Progenitor cell of endocrine pancreas (in vitro differentiated cells): ENCODE measurements around the gene CERK. TPM values are rescaled to one million over a fixed set of nuclear protein-coding genes. Genes with fewer than 3 reads are reported as not detected.

ENCODE experiments used
- DNase-seq: peaks from one replicate; pipeline ENCODE4 v3.0.0; 2021; ENCODE audit warnings: low spot score; ENCODE audit not compliant: unreplicated experiment
- H3K27ac Mint-ChIP-seq: 2 replicates; pipeline ENCODE4 v1.8.0; 2021; ENCODE audit warnings: mild to moderate bottlenecking, moderate library complexity, mixed read lengths
- H3K27me3 Mint-ChIP-seq: 2 replicates; pipeline ENCODE4 v1.8.0; 2021; ENCODE audit warnings: mixed read lengths
- H3K36me3 Mint-ChIP-seq: 2 replicates; pipeline ENCODE4 v1.8.0; 2022; ENCODE audit warnings: mixed read lengths; ENCODE audit not compliant: insufficient read depth
- H3K4me1 Mint-ChIP-seq: 2 replicates; pipeline ENCODE4 v1.8.0; 2021; ENCODE audit warnings: low read depth, mixed read lengths
- H3K4me3 Mint-ChIP-seq: 2 replicates; pipeline ENCODE4 v1.8.0; 2021; ENCODE audit warnings: low read depth, mild to moderate bottlenecking, moderate library complexity, mixed read lengths
- H3K9me3 Mint-ChIP-seq: 2 replicates; pipeline ENCODE4 v1.8.0; 2021; ENCODE audit warnings: low read depth, mixed read lengths
- total RNA-seq: library from RNA; stranded (reverse); gene quantifications from 2 replicates; pipeline ENCODE4 v1.2.1, GENCODE V29; 2021
- TF ChIP-seq, protein P1 (sequence below): fragments of 200-600 bp; sonication (generic); IDR thresholded peaks from one replicate; pipeline ENCODE4 v1.5.0; 2021; ENCODE audit warnings: antibody characterized with exemption, mild to moderate bottlenecking; ENCODE audit not compliant: unreplicated experiment

The CERK gene
- total RNA-seq, 1 donor from 2014 or later: 62.0 TPM

DNA sequence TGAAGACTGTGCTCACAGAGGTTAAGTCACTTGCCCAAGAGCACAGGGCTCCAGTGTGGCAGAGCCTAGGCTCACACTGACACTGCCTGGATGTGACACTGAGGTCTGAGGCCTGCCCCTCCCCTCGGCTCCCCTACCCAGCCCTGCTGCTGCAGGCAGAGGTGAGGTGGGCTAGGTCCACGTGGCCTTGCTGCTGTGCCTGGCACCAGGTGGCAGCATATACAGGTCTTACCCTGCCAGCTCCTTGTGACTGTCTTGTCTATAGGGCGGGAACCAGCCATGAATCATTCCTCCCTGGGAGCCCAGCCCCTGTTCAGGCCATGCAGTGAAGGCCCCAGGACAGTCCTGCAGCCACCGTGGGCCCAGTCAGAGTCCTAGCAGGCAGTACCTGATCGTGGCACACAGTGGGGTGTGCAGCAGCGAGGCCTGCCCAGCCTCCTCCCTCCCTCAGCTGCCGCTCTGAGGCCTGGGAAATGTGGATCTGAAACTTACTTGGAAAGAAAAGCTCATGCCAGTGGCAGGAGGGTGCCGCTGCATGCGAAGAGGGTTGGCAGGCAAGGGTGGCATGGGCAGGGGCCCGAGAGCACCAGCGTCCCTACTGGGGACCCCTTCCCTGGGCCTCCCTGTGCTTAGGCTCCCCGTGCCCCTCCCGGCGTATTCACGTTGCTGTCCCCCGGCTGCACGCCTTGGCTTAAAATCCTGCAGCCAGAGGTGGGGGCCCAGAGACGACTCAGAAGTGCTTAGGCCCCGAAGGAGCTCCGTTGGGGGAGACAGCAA, 1.2 kb upstream of the CERK start:
- Mint-ChIP-seq H3K27me3 (no peaks in the 10 kb centered on the region), H3K27ac (no peak overlapping the region), H3K4me3 (peak overlapping the region; percentile 71), H3K9me3 (no peaks in the 10 kb centered on the region), H3K36me3 (no peaks in the 10 kb centered on the region), H3K4me1 (peaks cover 24% of the 10 kb centered on the region)
- DNase-seq: no peak
- TF ChIP-seq, protein P1, sequence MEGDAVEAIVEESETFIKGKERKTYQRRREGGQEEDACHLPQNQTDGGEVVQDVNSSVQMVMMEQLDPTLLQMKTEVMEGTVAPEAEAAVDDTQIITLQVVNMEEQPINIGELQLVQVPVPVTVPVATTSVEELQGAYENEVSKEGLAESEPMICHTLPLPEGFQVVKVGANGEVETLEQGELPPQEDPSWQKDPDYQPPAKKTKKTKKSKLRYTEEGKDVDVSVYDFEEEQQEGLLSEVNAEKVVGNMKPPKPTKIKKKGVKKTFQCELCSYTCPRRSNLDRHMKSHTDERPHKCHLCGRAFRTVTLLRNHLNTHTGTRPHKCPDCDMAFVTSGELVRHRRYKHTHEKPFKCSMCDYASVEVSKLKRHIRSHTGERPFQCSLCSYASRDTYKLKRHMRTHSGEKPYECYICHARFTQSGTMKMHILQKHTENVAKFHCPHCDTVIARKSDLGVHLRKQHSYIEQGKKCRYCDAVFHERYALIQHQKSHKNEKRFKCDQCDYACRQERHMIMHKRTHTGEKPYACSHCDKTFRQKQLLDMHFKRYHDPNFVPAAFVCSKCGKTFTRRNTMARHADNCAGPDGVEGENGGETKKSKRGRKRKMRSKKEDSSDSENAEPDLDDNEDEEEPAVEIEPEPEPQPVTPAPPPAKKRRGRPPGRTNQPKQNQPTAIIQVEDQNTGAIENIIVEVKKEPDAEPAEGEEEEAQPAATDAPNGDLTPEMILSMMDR: no peak

DNA sequence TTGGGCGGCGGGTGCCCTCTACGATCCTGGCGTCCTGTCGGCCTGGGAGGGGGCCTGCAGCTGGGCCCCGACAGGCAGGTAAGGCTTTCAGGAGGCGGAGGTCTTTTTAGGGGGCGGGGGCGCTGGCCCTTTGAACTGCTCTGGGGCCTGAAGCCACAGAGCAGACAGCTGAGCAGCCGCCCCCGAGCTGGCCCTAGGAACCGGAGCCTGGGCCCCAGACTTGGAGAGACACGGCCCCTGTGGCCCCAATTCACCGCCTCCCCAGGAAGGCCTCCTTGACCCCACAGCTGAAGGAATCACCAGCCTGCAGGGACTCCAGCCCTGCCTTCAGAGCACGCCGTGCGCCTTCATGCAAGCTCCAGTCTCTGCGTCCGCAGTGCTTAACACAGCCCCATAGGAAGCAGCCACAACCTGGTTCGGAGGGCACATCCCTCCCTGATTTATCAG, 618 bp upstream of the CERK start:
- Mint-ChIP-seq H3K27me3 (no peaks in the 10 kb centered on the region), H3K27ac (peak overlapping the region; percentile 53), H3K9me3 (no peaks in the 10 kb centered on the region), H3K4me3 (peak overlapping the region; percentile 71), H3K4me1 (peaks cover 26% of the 10 kb centered on the region), H3K36me3 (no peaks in the 10 kb centered on the region)
- TF ChIP-seq, protein P1: no peak
- DNase-seq: no peak

DNA sequence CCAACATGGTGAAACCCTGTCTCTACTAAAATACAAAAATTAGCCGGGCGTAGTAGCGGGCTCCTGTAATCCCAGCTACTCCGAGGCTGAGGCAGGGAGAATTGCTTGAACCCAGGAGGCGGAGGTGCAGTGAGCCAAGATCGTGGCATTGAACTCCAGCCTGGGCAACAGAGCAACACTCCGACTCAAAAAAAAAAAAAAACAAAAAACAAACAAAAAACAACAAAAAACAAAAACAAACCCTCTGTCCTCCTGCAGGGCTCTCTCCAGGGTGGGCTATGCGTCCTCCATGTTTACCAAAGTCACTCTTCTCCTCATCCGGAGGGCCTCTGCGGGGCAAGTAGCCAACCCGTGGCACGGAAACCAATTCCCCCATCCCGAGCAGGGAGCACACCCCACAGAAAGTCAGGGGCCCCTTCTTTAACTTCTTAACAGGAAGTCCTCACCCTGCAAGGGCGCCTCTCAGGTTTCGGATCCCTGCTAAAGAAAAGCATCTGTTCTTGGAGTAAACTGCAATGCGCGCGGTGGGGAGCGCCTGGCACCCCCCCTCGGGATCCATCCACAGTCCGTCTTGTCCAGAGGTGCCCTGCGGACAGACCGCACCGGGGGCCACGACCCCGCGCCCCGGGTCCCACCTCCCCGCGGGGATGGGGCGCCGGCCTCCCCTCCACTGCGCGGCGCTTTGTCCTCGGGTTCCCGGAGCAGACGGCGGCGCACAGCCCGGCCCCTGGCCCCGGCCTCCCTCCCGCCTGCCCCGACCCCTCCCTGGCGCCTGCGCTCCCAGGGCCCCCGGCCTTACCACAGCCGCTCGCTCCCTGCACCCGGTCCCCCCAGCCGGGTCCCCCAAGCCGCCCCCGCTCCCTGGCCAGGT, 712 bp downstream of the CERK start:
- peak overlapping the region; percentile 91 for H3K27ac Mint-ChIP-seq
- no peaks in the 10 kb centered on the region for H3K9me3 Mint-ChIP-seq
- no peaks in the 10 kb centered on the region for H3K27me3 Mint-ChIP-seq
- DNase-seq: peak; percentile 29
- TF ChIP-seq, protein P1: no peak
- peaks cover 25% of the 10 kb centered on the region for H3K4me1 Mint-ChIP-seq
- no peaks in the 10 kb centered on the region for H3K36me3 Mint-ChIP-seq
- H3K4me3 Mint-ChIP-seq: peak overlapping the region; percentile 85

DNA sequence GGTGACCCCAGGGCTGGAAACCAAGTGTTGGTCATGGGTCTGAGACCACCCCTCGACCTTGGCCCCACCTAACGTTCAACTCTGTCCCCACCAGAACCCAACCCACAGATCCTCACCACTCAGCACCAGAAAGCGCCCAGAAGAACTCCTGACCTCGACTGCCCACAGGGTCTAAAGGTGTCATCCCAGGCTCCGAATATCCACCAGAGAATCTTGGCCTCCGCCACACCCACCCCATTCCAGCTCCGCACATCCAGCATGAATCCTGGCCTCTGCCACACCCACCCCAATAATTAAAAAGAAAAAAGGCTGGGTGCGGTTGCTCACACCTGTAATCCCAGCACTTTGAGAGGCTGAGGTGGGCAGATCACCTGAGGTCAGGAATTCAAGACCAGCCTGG, 1.3 kb downstream of the CERK start:
- H3K4me1 Mint-ChIP-seq: peaks cover 27% of the 10 kb centered on the region
- H3K27me3 Mint-ChIP-seq: no peaks in the 10 kb centered on the region
- H3K36me3 Mint-ChIP-seq: peaks cover 2% of the 10 kb centered on the region
- H3K4me3 Mint-ChIP-seq: peak overlapping the region; percentile 85
- no peak for DNase-seq
- TF ChIP-seq, protein P1: no peak
- no peaks in the 10 kb centered on the region for H3K9me3 Mint-ChIP-seq
- no peak overlapping the region for H3K27ac Mint-ChIP-seq
